Measurements from ENCODE around the gene OR52W1. TPM values are rescaled to one million over a fixed set of nuclear protein-coding genes. Genes with fewer than 3 reads are reported as not detected.

The OR52W1 gene
- total RNA-seq, 1 experiment from 2014 or later, result not detected

DNA sequence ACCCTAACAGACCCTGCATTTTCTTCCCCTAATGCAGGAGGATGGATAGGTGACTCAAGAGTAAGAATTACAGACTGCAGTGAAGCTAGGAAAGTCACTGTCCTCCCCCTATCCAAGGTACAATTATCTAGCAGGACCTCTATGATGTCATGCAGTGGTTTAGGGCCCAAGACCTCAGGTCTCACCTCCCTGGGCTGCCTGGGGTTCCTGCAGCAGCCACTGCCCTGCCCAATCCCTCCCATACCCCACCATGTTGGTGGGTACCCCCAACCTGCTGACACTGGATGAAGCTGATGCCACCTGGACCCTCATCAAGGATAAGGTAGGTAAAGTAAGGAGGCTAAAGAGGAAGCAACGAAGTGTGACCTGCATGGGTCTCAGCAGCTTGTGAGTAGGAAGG is 6.3 kb downstream of the OR52W1 start, which contains the start of gene C11orf42:
C11orf42 (plus strand) TSS at position 192 of the 400 bp plus-strand sequence; CDS start at position 251, 59 bp downstream.
- Histone ChIP-seq H3K9ac (ENCODE audit: low read length) (no peak within 1 kb of the TSS), H3K4me3 (replicated peaks in 1 of 2; ENCODE audit: low read depth in 1 of 2, low read length in 2 of 2) (no peak within 1 kb of the TSS), H3K4me2 (ENCODE audit: low read length) (no peak within 1 kb of the TSS), H3K9me3 (ENCODE audit: control insufficient read depth in 1 of 2, insufficient read depth in 1 of 2, low read depth in 1 of 2, low read length in 2 of 2) (no peaks in the 10 kb centered on the region), H3K27me3 (ENCODE audit: insufficient read depth, low read length) (no peaks in the 10 kb centered on the region), H3K79me2 (ENCODE audit: insufficient read depth, low read length) (no peaks in the 10 kb centered on the region), H4K20me1 (ENCODE audit: insufficient read depth) (no peaks in the 10 kb centered on the region), H3K36me3 (ENCODE audit: control insufficient read depth in 1 of 2, insufficient read depth in 2 of 2, low read length in 2 of 2) (no peaks in the 10 kb centered on the region; a peak in 2 of 4 replicates), H2AFZ (ENCODE audit: low read depth, low read length, poor library complexity, severe bottlenecking) (no peak within 1 kb of the TSS), H3K27ac (ENCODE audit: low read depth, low read length) (no peak within 1 kb of the TSS), H3K9me2 (ENCODE audit: insufficient read depth) (no peaks in the 10 kb centered on the region), H3K4me1 (ENCODE audit: control insufficient read depth in 1 of 2, insufficient read depth in 2 of 2, low read length in 2 of 2) (no peaks in the 10 kb centered on the region)
- intact Hi-C loops (cut with micrococcal nuclease), result no loop called here
- TF ChIP-seq EZH2phosphoT487 (IDR thresholded peaks at IDR 0.05; ENCODE audit: borderline replicate concordance) (no peak), EZH2 (IDR thresholded peaks at IDR 0.05) (no peak), SIN3A (IDR thresholded peaks at IDR 0.05; ENCODE audit: low read depth) (no peak), JUND (IDR thresholded peaks at IDR 0.05) (no peak), ZNF274 (IDR thresholded peaks at IDR 0.05; ENCODE audit: low read depth, low read length) (no peak), SP1 (IDR thresholded peaks at IDR 0.05; ENCODE audit: low read depth) (no peak), TCF7L2 (IDR thresholded peaks at IDR 0.05; ENCODE audit: borderline replicate concordance, extremely low read depth, insufficient read depth, insufficient read length) (no peak), EGR1 (IDR thresholded peaks at IDR 0.05; ENCODE audit: low read depth) (no peak), CBX3 (IDR thresholded peaks at IDR 0.05; ENCODE audit: low read depth) (no peak), SRF (IDR thresholded peaks at IDR 0.05; ENCODE audit: low read depth) (no peak), POLR2A (IDR thresholded peaks at IDR 0.05; ENCODE audit: borderline replicate concordance, extremely low read depth, insufficient read depth, insufficient read length) (no peak), YY1 (IDR thresholded peaks at IDR 0.05; ENCODE audit: extremely low read depth, insufficient replicate concordance, low read depth, low read length) (no peak), ZFX (IDR thresholded peaks at IDR 0.05) (no peak), ZBTB33 (IDR thresholded peaks at IDR 0.05; ENCODE audit: extremely low read depth, insufficient replicate concordance, low read length) (no peak), POLR2AphosphoS5 (IDR thresholded peaks at IDR 0.05; ENCODE audit: low read depth, low read length) (no peak), RAD21 (IDR thresholded peaks at IDR 0.05; ENCODE audit: low read depth) (no peak)
- TF ChIP-seq, protein P1, sequence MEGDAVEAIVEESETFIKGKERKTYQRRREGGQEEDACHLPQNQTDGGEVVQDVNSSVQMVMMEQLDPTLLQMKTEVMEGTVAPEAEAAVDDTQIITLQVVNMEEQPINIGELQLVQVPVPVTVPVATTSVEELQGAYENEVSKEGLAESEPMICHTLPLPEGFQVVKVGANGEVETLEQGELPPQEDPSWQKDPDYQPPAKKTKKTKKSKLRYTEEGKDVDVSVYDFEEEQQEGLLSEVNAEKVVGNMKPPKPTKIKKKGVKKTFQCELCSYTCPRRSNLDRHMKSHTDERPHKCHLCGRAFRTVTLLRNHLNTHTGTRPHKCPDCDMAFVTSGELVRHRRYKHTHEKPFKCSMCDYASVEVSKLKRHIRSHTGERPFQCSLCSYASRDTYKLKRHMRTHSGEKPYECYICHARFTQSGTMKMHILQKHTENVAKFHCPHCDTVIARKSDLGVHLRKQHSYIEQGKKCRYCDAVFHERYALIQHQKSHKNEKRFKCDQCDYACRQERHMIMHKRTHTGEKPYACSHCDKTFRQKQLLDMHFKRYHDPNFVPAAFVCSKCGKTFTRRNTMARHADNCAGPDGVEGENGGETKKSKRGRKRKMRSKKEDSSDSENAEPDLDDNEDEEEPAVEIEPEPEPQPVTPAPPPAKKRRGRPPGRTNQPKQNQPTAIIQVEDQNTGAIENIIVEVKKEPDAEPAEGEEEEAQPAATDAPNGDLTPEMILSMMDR (IDR thresholded peaks at IDR 0.05 in 2 of 3, conservative IDR thresholded peaks at IDR 0.05 in 1 of 3; ENCODE audit: borderline replicate concordance in 1 of 3, insufficient read depth in 1 of 3, low read depth in 2 of 3, low read length in 2 of 3), result no peak
- TF ChIP-seq, protein P2, sequence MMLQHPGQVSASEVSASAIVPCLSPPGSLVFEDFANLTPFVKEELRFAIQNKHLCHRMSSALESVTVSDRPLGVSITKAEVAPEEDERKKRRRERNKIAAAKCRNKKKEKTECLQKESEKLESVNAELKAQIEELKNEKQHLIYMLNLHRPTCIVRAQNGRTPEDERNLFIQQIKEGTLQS (IDR thresholded peaks at IDR 0.05), result no peak
- ChIA-PET CTCF (no interaction called here), POLR2A (no interaction called here), RAD21 (ENCODE audit: low non-redundant PET in 1 of 2, low total read pairs in 2 of 2, uncharacterized antibody in 2 of 2, unreplicated experiment in 2 of 2) (no interaction called here)
- no TSS peak for BruUV-seq (replicated peaks)
- ATAC-seq (no peak), DNase-seq (ENCODE audit: low read depth, low spot score) (no peak)

Measured in HCT116 (cell line).